Uterus (tissue), 4 donors: ENCODE data around the gene IGF2R. TPM values are rescaled to one million over a fixed set of nuclear protein-coding genes. Genes with fewer than 3 reads are reported as not detected.
A peak's percentile ranks its signal among the peaks of the same experiment; 100 is the strongest.

Experiments used
- DNase-seq, 2 donors: peaks; one replicate each; pipeline ENCODE4 v3.0.0-alpha.2; 2019 to 2020
- H3K27ac ChIP-seq, 2 donors: fragments of 200-600 bp; sonication (generic); 1 replicate in 1 of 2; 2 replicates in 1 of 2; pipeline ENCODE4 v1.5.1; 2016 to 2018
- H3K27me3 ChIP-seq, 2 donors: fragments of 200-600 bp; sonication (generic); one replicate each; pipeline ENCODE4 v1.5.1; 2018 to 2019; ENCODE audit warnings: control low read depth in 1 of 2
- H3K36me3 ChIP-seq, 2 donors: fragments of 200-600 bp; sonication (generic); one replicate each; pipeline ENCODE4 v1.5.1; 2019; ENCODE audit warnings: control low read depth in 1 of 2
- H3K4me1 ChIP-seq, 2 donors: fragments of 200-600 bp; sonication (generic); one replicate each; pipeline ENCODE4 v1.5.1; 2018 to 2019; ENCODE audit warnings: control low read depth in 1 of 2
- H3K4me3 ChIP-seq, 2 donors: fragments of 200-600 bp; sonication (generic); 1 replicate in 1 of 2; 2 replicates in 1 of 2; pipeline ENCODE4 v1.5.1; 2018 to 2019; ENCODE audit warnings: mild to moderate bottlenecking in 1 of 2
- H3K9me3 ChIP-seq, 2 donors: fragments of 200-600 bp; sonication (generic); one replicate each; pipeline ENCODE4 v1.5.1; 2019; ENCODE audit warnings: control low read depth in 1 of 2
- CTCF ChIP-seq, 4 experiments: fragments of 200-600 bp in 2 of 4; fragments of 450-650 bp in 2 of 4; sonication (generic) in 2 of 4; IDR thresholded peaks; one replicate each; pipeline ENCODE4 v1.5.1; 2016 to 2019; ENCODE audit warnings: antibody characterized with exemption in 4 of 4, mild to moderate bottlenecking in 2 of 4, moderate library complexity in 1 of 4
- POLR2A ChIP-seq, 2 donors: fragments of 450-650 bp; IDR thresholded peaks; one replicate each; pipeline ENCODE4 v1.6.1; 2016; ENCODE audit warnings: antibody characterized with exemption in 2 of 2, mild to moderate bottlenecking in 1 of 2, moderate library complexity in 1 of 2
- intact Hi-C: fragments of 100-400 bp; cut with DNase I; formaldehyde crosslinking; loops from one replicate; pipeline ENCODE4 v1.15.1; 2023; ENCODE audit warnings: low total_unique reads
- total RNA-seq, 4 donors: library from RNA; depleted of rRNA in 3 of 4; stranded (reverse); fragments of >200 nt in 3 of 4; gene quantifications; one replicate each; pipeline versions ENCODE4 v1.1.0 to v1.2.4, GENCODE V29; 2014 to 2023
- donor health status: DM: yes; HTN: yes; CAD: no.

The IGF2R gene
- total RNA-seq, 4 donors from 2014 or later, result 36.5 to 91.7 (median 61.7) TPM

GRCh38 chr6:159969921-159970320, 1.0 kb downstream of the IGF2R start:
- Histone ChIP-seq H3K4me1 (peaks cover 6 to 13% of the 10 kb centered on the region in 2 donors), H3K4me3 (peak overlapping the region; percentile 46 to 95), H3K27me3 (no peaks in the 10 kb centered on the region), H3K27ac (peak overlapping the region; percentile 96 to 98), H3K9me3 (no peaks in the 10 kb centered on the region), H3K36me3 (no peaks in the 10 kb centered on the region)
- TF ChIP-seq CTCF (IDR thresholded peaks at IDR 0.05), result no peak
- peak in 1 of 2 donors; percentile 15 for TF ChIP-seq POLR2A (IDR thresholded peaks at IDR 0.05)
- intact Hi-C loops, result no loop called here
- peak; percentile 46 to 70 for DNase-seq

DNA sequence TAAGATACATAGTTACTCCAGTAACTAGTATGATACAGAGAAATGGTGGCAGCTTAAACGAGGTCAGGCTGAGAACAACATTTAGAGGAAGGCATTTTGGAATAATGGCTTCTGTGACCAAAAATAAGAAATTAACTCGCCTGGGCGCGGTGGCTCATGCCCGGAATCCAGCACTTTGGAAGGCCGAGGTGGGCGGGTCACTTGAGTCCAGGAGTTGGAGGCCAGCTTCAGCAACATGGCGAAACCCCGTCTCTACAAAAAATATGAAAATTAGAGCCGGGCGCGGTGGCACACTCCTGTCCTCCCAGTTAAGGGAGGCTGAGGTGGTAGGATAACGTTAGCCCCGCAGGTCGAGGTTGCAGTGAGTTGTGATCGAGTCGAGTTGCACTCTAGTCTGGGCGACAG, 1.8 kb downstream of the IGF2R start:
- no peaks in the 10 kb centered on the region for H3K9me3 ChIP-seq
- H3K4me3 ChIP-seq, result no peak overlapping the region
- no peak for DNase-seq
- intact Hi-C loops, result no loop called here
- H3K36me3 ChIP-seq, result no peaks in the 10 kb centered on the region
- H3K27ac ChIP-seq, result peak overlapping the region; percentile 96 to 98
- no peak for TF ChIP-seq CTCF (IDR thresholded peaks at IDR 0.05)
- no peak for TF ChIP-seq POLR2A (IDR thresholded peaks at IDR 0.05)
- no peaks in the 10 kb centered on the region for H3K27me3 ChIP-seq
- H3K4me1 ChIP-seq, result peaks cover 6 to 13% of the 10 kb centered on the region in 2 donors

DNA sequence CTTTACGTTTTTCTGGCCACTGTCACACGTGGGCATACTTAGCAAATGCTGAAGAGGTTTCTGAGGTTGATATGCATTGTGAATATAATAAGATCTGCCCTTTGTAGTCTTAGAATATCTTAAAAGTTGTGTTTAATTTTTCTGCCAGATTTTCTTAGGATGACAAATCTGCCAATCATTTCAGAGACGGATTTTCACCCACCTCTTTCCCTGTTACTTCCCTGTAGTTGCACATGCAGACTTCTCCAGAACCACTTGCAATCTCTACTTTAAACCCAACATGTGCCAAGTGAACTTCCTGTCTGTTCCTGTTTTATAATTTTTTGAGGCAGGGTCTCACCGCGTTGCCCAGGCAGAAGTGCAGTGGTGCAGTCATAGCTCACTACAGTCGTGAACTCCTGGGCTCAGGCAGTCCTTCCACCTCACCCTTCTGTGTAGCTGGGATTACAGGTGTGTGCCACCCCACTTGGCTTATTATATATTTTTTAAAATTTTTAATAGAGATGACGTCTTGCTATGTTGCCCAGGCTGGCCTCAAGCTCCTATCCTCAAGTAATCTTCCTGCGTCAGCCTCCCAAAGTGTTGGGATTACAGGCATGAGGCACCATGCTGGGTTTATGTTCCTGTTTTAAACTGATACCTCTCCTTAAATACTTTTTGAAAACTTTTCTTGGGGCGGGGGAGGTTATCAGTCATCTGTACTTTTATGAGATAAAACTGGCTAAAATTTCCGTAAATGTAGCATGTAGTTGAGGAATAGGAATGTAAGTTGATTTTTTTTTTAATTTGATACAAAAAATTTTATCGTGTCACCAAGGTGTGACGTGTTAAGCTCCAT, 2.7 kb downstream of the IGF2R start:
- intact Hi-C loops, result no loop called here
- H3K36me3 ChIP-seq, result no peaks in the 10 kb centered on the region
- H3K9me3 ChIP-seq, result no peaks in the 10 kb centered on the region
- peaks cover 6 to 15% of the 10 kb centered on the region in 2 donors for H3K4me1 ChIP-seq
- no peak overlapping the region for H3K4me3 ChIP-seq
- no peaks in the 10 kb centered on the region for H3K27me3 ChIP-seq
- no peak overlapping the region for H3K27ac ChIP-seq
- TF ChIP-seq CTCF (IDR thresholded peaks at IDR 0.05), result no peak
- no peak for DNase-seq

- Histone ChIP-seq H3K36me3 (no peaks in the 10 kb centered on the region), H3K9me3 (no peaks in the 10 kb centered on the region), H3K4me3 (no peak overlapping the region), H3K27me3 (no peaks in the 10 kb centered on the region), H3K4me1 (peaks cover 12 to 23% of the 10 kb centered on the region in 2 donors), H3K27ac (peak overlapping the region; percentile 3 to 57)
- no peak for DNase-seq
- TF ChIP-seq CTCF (IDR thresholded peaks at IDR 0.05) (no peak), POLR2A (IDR thresholded peaks at IDR 0.05) (no peak)
- intact Hi-C loops, result no loop called here
Observed at GRCh38 chr6:159972506-159973268, 3.8 kb downstream of the IGF2R start.

DNA sequence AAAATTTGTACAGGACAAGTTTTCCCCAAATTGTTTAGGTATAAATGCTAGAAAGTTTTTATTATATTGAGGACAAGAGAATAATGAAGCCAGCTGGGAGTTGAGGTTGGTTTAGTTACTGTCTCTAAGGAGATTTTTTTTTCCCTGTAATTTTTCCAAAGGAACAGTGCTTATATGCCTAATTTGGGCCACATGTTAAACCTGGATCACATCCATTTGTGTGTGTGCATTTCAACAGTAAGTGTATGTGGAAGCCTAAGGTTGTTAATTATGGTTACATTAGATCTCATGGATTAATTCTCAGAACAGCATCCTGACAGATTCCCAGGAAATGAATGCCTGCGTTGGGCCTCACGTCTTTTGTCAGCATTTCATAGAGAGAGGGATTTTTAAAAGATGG, 4.5 kb downstream of the IGF2R start:
- no peaks in the 10 kb centered on the region for H3K9me3 ChIP-seq
- H3K4me1 ChIP-seq, result peaks cover 19 to 23% of the 10 kb centered on the region in 2 donors
- H3K36me3 ChIP-seq, result no peaks in the 10 kb centered on the region
- intact Hi-C loops, result no loop called here
- H3K27ac ChIP-seq, result peak overlapping the region; percentile 41 to 57
- no peak overlapping the region for H3K4me3 ChIP-seq
- DNase-seq, result no peak
- H3K27me3 ChIP-seq, result no peaks in the 10 kb centered on the region
- TF ChIP-seq POLR2A (IDR thresholded peaks at IDR 0.05) (no peak), CTCF (IDR thresholded peaks at IDR 0.05) (no peak)
